Loucy (cell line): Measurements from ENCODE around the gene SLC22A23.

Experiments
- H2AFZ ChIP-seq: fragments of 200-600 bp; sonication (generic); 2 replicates; pipeline ENCODE4 v1.6.0; 2016; ENCODE audit warnings: antibody characterized with exemption, mild to moderate bottlenecking, low read length, moderate library complexity
- H3F3A ChIP-seq: fragments of 200-600 bp; 2 replicates; pipeline ENCODE4 v1.6.0; 2016; ENCODE audit warnings: antibody characterized with exemption, low read depth, mild to moderate bottlenecking
- H3K27me3 ChIP-seq: fragments of 200-600 bp; sonication (generic); 2 replicates; pipeline ENCODE4 v1.6.1; 2014; ENCODE audit warnings: low read length, mild to moderate bottlenecking; ENCODE audit not compliant: insufficient read depth, poor library complexity, severe bottlenecking
- H3K36me3 ChIP-seq: fragments of 200-600 bp; sonication (generic); 2 replicates; pipeline ENCODE4 v1.6.1; 2016; ENCODE audit warnings: low read length; ENCODE audit not compliant: insufficient read depth
- H3K4me1 ChIP-seq: fragments of 200-600 bp; sonication (generic); 2 replicates; pipeline ENCODE4 v1.5.1; 2014; ENCODE audit warnings: low read length, mild to moderate bottlenecking; ENCODE audit not compliant: insufficient read depth, poor library complexity, severe bottlenecking
- H3K4me2 ChIP-seq: fragments of 200-600 bp; sonication (generic); 2 replicates; pipeline ENCODE4 v1.6.0; 2014; ENCODE audit warnings: antibody characterized with exemption, low read length, low read depth, mild to moderate bottlenecking; ENCODE audit not compliant: poor library complexity, severe bottlenecking
- H3K4me3 ChIP-seq: fragments of 200-600 bp; sonication (generic); 2 replicates; pipeline ENCODE4 v1.5.1; 2014; ENCODE audit warnings: low read length, mild to moderate bottlenecking, mixed read lengths; ENCODE audit not compliant: poor library complexity, severe bottlenecking
- H3K79me2 ChIP-seq: fragments of 200-600 bp; sonication (generic); 2 replicates; pipeline ENCODE4 v1.6.1; 2014; ENCODE audit warnings: low read length; ENCODE audit not compliant: insufficient read depth
- H3K9ac ChIP-seq: fragments of 200-600 bp; sonication (generic); 2 replicates; pipeline ENCODE4 v1.6.0; 2014; ENCODE audit warnings: mild to moderate bottlenecking, low read depth, low read length, moderate library complexity; ENCODE audit not compliant: poor library complexity, severe bottlenecking
- H3K9me2 ChIP-seq: fragments of 200-600 bp; sonication (generic); replicated peaks from 2 replicates; pipeline ENCODE4 v1.6.1; 2016; ENCODE audit warnings: low read depth, low read length, mixed read lengths
- H3K9me3 ChIP-seq: fragments of 200-600 bp; sonication (generic); 2 replicates; pipeline ENCODE4 v1.6.1; 2014; ENCODE audit warnings: mild to moderate bottlenecking, antibody characterized with exemption, low read length, low read depth; ENCODE audit not compliant: insufficient read depth
- H4K20me1 ChIP-seq: fragments of 200-600 bp; sonication (generic); 2 replicates; pipeline ENCODE4 v1.6.0; 2014; ENCODE audit warnings: antibody characterized with exemption, low read length, mild to moderate bottlenecking; ENCODE audit not compliant: insufficient read depth, poor library complexity, severe bottlenecking
- EZH2phosphoT487 ChIP-seq: fragments of 200-600 bp; IDR thresholded peaks from 2 replicates; pipeline ENCODE4 v1.6.1; 2018; ENCODE audit warnings: antibody characterized with exemption, mild to moderate bottlenecking, moderate library complexity, borderline replicate concordance
- TF ChIP-seq, protein P1 (sequence below): fragments of 200-600 bp; sonication (generic); conservative IDR thresholded peaks from 2 replicates; pipeline ENCODE4 v1.5.1; 2014; ENCODE audit warnings: mild to moderate bottlenecking, antibody characterized with exemption, low read length

SLC22A23 gene

DNA sequence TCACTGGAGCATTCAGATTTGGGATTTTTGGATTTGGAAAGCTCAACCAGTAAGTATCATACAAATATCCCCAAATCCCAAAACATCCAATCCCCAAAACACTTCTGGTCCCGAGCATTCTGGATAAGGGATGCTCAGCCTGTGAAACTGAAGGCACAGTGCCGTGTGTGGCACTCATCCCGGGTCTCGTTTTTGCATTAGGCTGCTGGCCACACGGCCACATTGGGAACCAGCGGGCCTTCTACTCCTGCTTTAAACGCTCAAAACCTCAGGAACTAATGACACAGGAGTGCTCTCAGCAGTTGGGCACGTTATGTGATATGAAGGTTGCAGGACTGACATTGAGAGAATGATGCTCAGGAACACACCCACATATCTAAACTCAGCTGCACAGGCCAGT, 162.5 kb downstream of the SLC22A23 start:
- no peak for TF ChIP-seq EZH2phosphoT487
- TF ChIP-seq, protein P1, sequence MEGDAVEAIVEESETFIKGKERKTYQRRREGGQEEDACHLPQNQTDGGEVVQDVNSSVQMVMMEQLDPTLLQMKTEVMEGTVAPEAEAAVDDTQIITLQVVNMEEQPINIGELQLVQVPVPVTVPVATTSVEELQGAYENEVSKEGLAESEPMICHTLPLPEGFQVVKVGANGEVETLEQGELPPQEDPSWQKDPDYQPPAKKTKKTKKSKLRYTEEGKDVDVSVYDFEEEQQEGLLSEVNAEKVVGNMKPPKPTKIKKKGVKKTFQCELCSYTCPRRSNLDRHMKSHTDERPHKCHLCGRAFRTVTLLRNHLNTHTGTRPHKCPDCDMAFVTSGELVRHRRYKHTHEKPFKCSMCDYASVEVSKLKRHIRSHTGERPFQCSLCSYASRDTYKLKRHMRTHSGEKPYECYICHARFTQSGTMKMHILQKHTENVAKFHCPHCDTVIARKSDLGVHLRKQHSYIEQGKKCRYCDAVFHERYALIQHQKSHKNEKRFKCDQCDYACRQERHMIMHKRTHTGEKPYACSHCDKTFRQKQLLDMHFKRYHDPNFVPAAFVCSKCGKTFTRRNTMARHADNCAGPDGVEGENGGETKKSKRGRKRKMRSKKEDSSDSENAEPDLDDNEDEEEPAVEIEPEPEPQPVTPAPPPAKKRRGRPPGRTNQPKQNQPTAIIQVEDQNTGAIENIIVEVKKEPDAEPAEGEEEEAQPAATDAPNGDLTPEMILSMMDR = no peak
- H3K4me3 ChIP-seq = no peak overlapping the region
- no peaks in the 10 kb centered on the region for H3K9me2 ChIP-seq
- H2AFZ ChIP-seq = no peak overlapping the region
- no peaks in the 10 kb centered on the region for H3K27me3 ChIP-seq
- H3K36me3 ChIP-seq = no peaks in the 10 kb centered on the region
- H4K20me1 ChIP-seq = no peaks in the 10 kb centered on the region
- H3F3A ChIP-seq = no peaks in the 10 kb centered on the region
- no peaks in the 10 kb centered on the region for H3K4me1 ChIP-seq
- no peak overlapping the region for H3K4me2 ChIP-seq
- no peak overlapping the region for H3K9ac ChIP-seq
- no peaks in the 10 kb centered on the region for H3K9me3 ChIP-seq
- H3K79me2 ChIP-seq = no peaks in the 10 kb centered on the region

DNA sequence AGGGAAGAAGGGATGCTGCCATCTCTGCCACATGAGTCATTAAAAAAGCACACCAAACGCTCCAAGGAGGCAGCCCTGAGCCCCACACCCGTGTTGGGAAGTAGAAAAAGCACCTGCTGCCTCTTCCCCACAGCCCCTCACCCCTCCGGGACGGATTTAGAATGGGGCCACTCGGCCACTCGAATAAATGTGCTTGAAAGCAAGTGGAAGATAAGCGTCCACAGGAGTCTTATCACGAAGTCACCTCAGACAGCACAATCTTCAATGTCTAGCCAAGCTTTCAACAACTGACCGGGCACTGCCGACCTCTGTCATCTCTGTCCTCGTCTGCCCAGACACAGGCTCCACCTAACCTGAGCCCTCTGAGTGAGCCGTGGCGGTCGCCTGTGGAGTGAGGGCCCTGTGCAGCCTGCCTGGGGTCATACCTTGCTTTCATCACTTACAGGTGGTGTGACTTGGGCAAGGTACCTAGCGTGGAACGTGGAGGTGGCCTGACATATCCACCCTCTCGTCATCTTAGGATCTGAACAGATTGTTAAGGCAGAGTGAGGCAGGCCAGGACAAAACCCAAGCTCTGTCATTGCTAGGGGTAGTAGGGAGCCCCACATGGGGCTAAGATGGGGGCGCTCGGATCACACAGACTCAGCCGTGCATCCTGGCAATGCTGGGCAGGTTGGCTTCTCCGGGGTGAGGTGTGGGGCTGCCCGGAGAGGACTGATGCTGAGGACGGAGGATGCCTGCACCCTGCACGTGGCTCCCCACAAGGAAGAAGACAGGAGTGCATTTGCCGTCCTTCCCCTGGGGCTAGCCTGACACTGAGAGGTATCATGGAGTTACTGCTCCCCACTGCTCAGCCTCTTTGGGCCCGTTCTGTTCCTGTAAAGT, 163.3 kb downstream of the SLC22A23 start:
- Histone ChIP-seq H3K9me2 (no peaks in the 10 kb centered on the region), H3K4me3 (no peak overlapping the region), H3K9ac (no peak overlapping the region), H3K9me3 (no peaks in the 10 kb centered on the region), H3K4me1 (no peaks in the 10 kb centered on the region), H3K79me2 (no peaks in the 10 kb centered on the region), H3K36me3 (no peaks in the 10 kb centered on the region), H3K4me2 (no peak overlapping the region), H2AFZ (no peak overlapping the region), H3K27me3 (no peaks in the 10 kb centered on the region), H4K20me1 (no peaks in the 10 kb centered on the region), H3F3A (no peaks in the 10 kb centered on the region)
- TF ChIP-seq EZH2phosphoT487 = no peak
- TF ChIP-seq, protein P1 = no peak

DNA sequence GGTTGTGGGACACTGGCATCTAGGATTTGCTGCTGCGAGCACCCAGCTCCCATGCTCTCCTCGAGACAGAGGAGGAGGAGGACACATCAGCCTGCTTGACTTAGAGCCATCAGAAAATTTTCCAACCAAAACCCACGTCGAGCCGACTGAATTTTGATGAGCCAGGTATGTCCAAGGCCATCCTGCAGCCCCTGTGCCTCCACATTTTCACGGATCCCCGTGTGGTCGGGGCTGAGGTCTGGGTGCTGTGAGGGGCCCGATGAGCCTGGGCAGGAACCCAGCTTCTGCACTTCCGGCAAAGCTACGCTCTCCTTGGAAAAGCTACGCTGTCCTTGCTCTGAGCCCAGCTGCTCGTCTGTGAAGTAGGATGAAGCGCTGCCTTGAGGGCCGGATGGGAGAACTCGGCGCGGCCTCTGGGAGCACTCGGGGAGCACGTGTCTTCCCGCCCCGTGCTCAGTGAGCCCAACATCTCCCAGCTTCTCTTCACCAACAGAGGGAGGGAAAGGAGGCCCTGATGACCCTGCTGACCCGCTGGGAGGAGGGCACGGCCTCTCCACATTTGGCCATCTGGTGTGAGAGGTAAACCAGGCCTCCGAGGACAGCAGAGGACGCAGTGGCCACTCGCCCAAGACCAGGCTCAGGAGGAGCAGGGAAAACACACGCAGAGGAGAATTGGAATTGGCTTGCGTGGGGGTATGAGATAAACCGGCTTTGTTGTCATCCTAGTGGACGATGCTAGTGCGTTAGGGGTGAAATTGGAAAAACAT, 164.2 kb downstream of the SLC22A23 start:
- Histone ChIP-seq H3K4me3 (no peak overlapping the region), H3K9ac (no peak overlapping the region), H3F3A (no peaks in the 10 kb centered on the region), H4K20me1 (no peaks in the 10 kb centered on the region), H2AFZ (no peak overlapping the region), H3K27me3 (no peaks in the 10 kb centered on the region), H3K4me2 (no peak overlapping the region), H3K9me2 (no peaks in the 10 kb centered on the region), H3K79me2 (no peaks in the 10 kb centered on the region), H3K4me1 (no peaks in the 10 kb centered on the region), H3K36me3 (no peaks in the 10 kb centered on the region), H3K9me3 (no peaks in the 10 kb centered on the region)
- no peak for TF ChIP-seq EZH2phosphoT487
- TF ChIP-seq, protein P1 = no peak
